CD1c-positive myeloid dendritic cell (primary cell): ENCODE data around the gene LIN7A.
"Not testable (repeated sequence)": the region's sequence is repeated elsewhere in the genome, so short reads cannot be mapped to it uniquely, and the experiment has no call there.

ENCODE experiments used
- DNase-seq: peaks from one replicate; pipeline ENCODE4 v3.0.0-alpha.2; 2016; ENCODE audit errors: extremely low spot score

Gene LIN7A

GRCh38 chr12:80920006-80920405 is 17.7 kb downstream of the LIN7A start:
- no peak for DNase-seq

GRCh38 chr12:80917651-80918050 is 20.1 kb downstream of the LIN7A start:
- DNase-seq, result no peak

GRCh38 chr12:80912901-80913770 is 24.6 kb downstream of the LIN7A start:
- no peak for DNase-seq

- DNase-seq, result no peak
These were observed 28.4 kb downstream of the LIN7A start for GRCh38 chr12:80909370-80909769.

- no peak for DNase-seq
These were observed 35.0 kb downstream of the LIN7A start for GRCh38 chr12:80902711-80903110.

GRCh38 chr12:80901661-80902060 is 36.1 kb downstream of the LIN7A start:
- no peak for DNase-seq

GRCh38 chr12:80895240-80895639 is 42.5 kb downstream of the LIN7A start:
- DNase-seq, result no peak

- DNase-seq, result no peak
These were observed 43.6 kb downstream of the LIN7A start for GRCh38 chr12:80894179-80894578.

GRCh38 chr12:80892597-80893445 is 44.9 kb downstream of the LIN7A start:
- DNase-seq, result no peak

GRCh38 chr12:80884651-80885050 is 53.1 kb downstream of the LIN7A start:
- no peak for DNase-seq

GRCh38 chr12:80881106-80881505 is 56.6 kb downstream of the LIN7A start:
- no peak for DNase-seq

GRCh38 chr12:80878452-80878851 is 59.3 kb downstream of the LIN7A start:
- not testable (repeated sequence) for DNase-seq

GRCh38 chr12:80877721-80878265 is 59.9 kb downstream of the LIN7A start:
- no peak for DNase-seq

GRCh38 chr12:80872053-80872452 is 65.7 kb downstream of the LIN7A start:
- no peak for DNase-seq

GRCh38 chr12:80869264-80869663 is 68.5 kb downstream of the LIN7A start:
- no peak for DNase-seq

GRCh38 chr12:80868576-80868975 is 69.2 kb downstream of the LIN7A start:
- DNase-seq, result no peak

GRCh38 chr12:80867941-80868340 is 69.8 kb downstream of the LIN7A start:
- no peak for DNase-seq

GRCh38 chr12:80864046-80864735 is 73.5 kb downstream of the LIN7A start:
- no peak for DNase-seq

GRCh38 chr12:80862531-80862930 is 75.2 kb downstream of the LIN7A start:
- no peak for DNase-seq

- no peak for DNase-seq
These were observed 75.9 kb downstream of the LIN7A start for GRCh38 chr12:80861641-80862378.

- DNase-seq, result no peak
These were observed 76.8 kb downstream of the LIN7A start for GRCh38 chr12:80860928-80861327.
